Caco-2 (cell line): ENCODE data around the gene RRBP1. TPM values are rescaled to one million over a fixed set of nuclear protein-coding genes. Genes with fewer than 3 reads are reported as not detected.

Experiments
- BruUV-seq: library from RNA; stranded (reverse); fragments of 400-500 nt; replicated peaks from 2 replicates; lab custom pipeline; 2021; lab: Mats Ljungman, UMichigan
- CTCF ChIA-PET: fragments of 300-600 bp; sonication (Branson Sonifier 250); formaldehyde crosslinking; loops from one replicate; lab custom pipeline; 2022; ENCODE audit warnings: antibody characterized with exemption; lab: Charles Lee
- POLR2A ChIA-PET: fragments of 300-600 bp; sonication (Branson Sonifier 250); formaldehyde crosslinking; loops from one replicate; lab custom pipeline; 2022; ENCODE audit warnings: antibody characterized with exemption; lab: Charles Lee
- DNase-seq, 2 experiments: peaks; one replicate each; pipeline versions ENCODE4 v3.0.0 to v3.0.0-alpha.2; 2020 to 2022
- H3K27me3 ChIP-seq: replicated peaks from 2 replicates; pipeline ENCODE4 v1.6.0; 2011; ENCODE audit warnings: low read length; ENCODE audit not compliant: control insufficient read depth, insufficient read depth
- H3K36me3 ChIP-seq: 2 replicates; pipeline ENCODE4 v1.5.1; 2011; ENCODE audit warnings: low read length; ENCODE audit not compliant: control insufficient read depth, insufficient read depth
- H3K4me1 ChIP-seq: fragments of 250-450 bp; sonication (Bioruptor Pico); 2 replicates; pipeline ENCODE4 v1.5.1; 2020; ENCODE audit warnings: mild to moderate bottlenecking
- H3K4me3 ChIP-seq: 2 replicates; pipeline ENCODE4 v1.5.1; 2011; ENCODE audit warnings: low read depth, mild to moderate bottlenecking, control low read depth, low read length
- H3K9me3 ChIP-seq: fragments of 250-450 bp; sonication (Bioruptor Pico); 2 replicates; pipeline ENCODE4 v1.5.1; 2020; ENCODE audit warnings: mild to moderate bottlenecking, moderate library complexity
- H3K27ac Mint-ChIP-seq: one replicate; pipeline ENCODE4 v1.8.0; 2022; ENCODE audit warnings: mixed read lengths; ENCODE audit not compliant: unreplicated experiment
- H3K27me3 Mint-ChIP-seq: one replicate; pipeline ENCODE4 v1.8.0; 2022; ENCODE audit warnings: mixed read lengths; ENCODE audit not compliant: insufficient read depth, unreplicated experiment
- H3K36me3 Mint-ChIP-seq: one replicate; pipeline ENCODE4 v1.8.0; 2022; ENCODE audit warnings: mild to moderate bottlenecking, mixed read lengths; ENCODE audit not compliant: insufficient read depth, unreplicated experiment
- H3K4me1 Mint-ChIP-seq: one replicate; pipeline ENCODE4 v1.8.0; 2022; ENCODE audit warnings: low read depth, mixed read lengths; ENCODE audit not compliant: unreplicated experiment
- H3K4me3 Mint-ChIP-seq: one replicate; pipeline ENCODE4 v1.8.0; 2022; ENCODE audit warnings: mild to moderate bottlenecking, moderate library complexity, mixed read lengths; ENCODE audit not compliant: unreplicated experiment
- H3K9me3 Mint-ChIP-seq: one replicate; pipeline ENCODE4 v1.8.0; 2022; ENCODE audit warnings: mixed read lengths; ENCODE audit not compliant: unreplicated experiment
- CTCF ChIP-seq, 2 experiments: fragments of 200-600 bp in 1 of 2; IDR thresholded peaks; 1 replicate in 1 of 2; 2 replicates in 1 of 2; pipeline versions ENCODE4 v1.5.1 to v1.8.0; 2011 to 2022; ENCODE audit warnings: antibody characterized with exemption in 1 of 2, control low read depth in 1 of 2, inconsistent platforms in 1 of 2, low read depth in 1 of 2, low read length in 1 of 2, mild to moderate bottlenecking in 1 of 2, moderate library complexity in 1 of 2; ENCODE audit not compliant: insufficient read depth in 1 of 2, severe bottlenecking in 1 of 2, unreplicated experiment in 1 of 2
- intact Hi-C: fragments of 100-400 bp; cut with micrococcal nuclease; formaldehyde crosslinking; loops from one replicate; pipeline ENCODE4 v1.10.0; 2022; ENCODE audit not compliant: unreplicated experiment
- total RNA-seq: library from RNA; stranded (reverse); gene quantifications from 2 replicates; pipeline ENCODE4 v1.2.3, GENCODE V29; 2022

RRBP1 gene
- total RNA-seq, 1 experiment from 2014 or later = 758 TPM

- Mint-ChIP-seq H3K4me1 (peaks cover 41% of the 10 kb centered on the region), H3K27me3 (no peaks in the 10 kb centered on the region), H3K9me3 (peaks cover 12% of the 10 kb centered on the region), H3K4me3 (no peak overlapping the region), H3K27ac (no peak overlapping the region), H3K36me3 (peaks cover 97% of the 10 kb centered on the region)
- Histone ChIP-seq H3K27me3 (no peaks in the 10 kb centered on the region), H3K4me3 (no peak overlapping the region), H3K4me1 (peaks cover 9% of the 10 kb centered on the region; the same call in 1 of the 2 replicates), H3K9me3 (no peaks in the 10 kb centered on the region), H3K36me3 (peaks cover 18% of the 10 kb centered on the region)
- DNase-seq = peak in 1 of 2 experiments; percentile 1
- BruUV-seq = no TSS peak
- no peak for TF ChIP-seq CTCF (IDR thresholded peaks at IDR 0.05; ENCODE audit: insufficient read depth in 1 of 2, low read depth in 1 of 2, low read length in 1 of 2, severe bottlenecking in 1 of 2, unreplicated experiment in 1 of 2)
- ChIA-PET CTCF (no interaction called here), POLR2A (no interaction called here)
- intact Hi-C loops = no loop called here
Observed at GRCh38 chr20:17664025-17664633, 17.9 kb downstream of the RRBP1 start.

- H3K4me3 Mint-ChIP-seq = no peak overlapping the region
- CTCF ChIA-PET = no interaction called here
- peak in 1 of 2 experiments; percentile 7 for DNase-seq
- no TSS peak for BruUV-seq
- Histone ChIP-seq H3K27me3 (no peaks in the 10 kb centered on the region), H3K4me1 (peaks cover 9% of the 10 kb centered on the region; the same call in 1 of the 2 replicates), H3K36me3 (peaks cover 21% of the 10 kb centered on the region), H3K9me3 (no peaks in the 10 kb centered on the region), H3K4me3 (no peak overlapping the region)
- peaks cover 12% of the 10 kb centered on the region for H3K9me3 Mint-ChIP-seq
- no peak overlapping the region for H3K27ac Mint-ChIP-seq
- H3K27me3 Mint-ChIP-seq = no peaks in the 10 kb centered on the region
- intact Hi-C loops = no loop called here
- no peak for TF ChIP-seq CTCF (IDR thresholded peaks at IDR 0.05; ENCODE audit: insufficient read depth in 1 of 2, low read depth in 1 of 2, low read length in 1 of 2, severe bottlenecking in 1 of 2, unreplicated experiment in 1 of 2)
- peaks cover 41% of the 10 kb centered on the region for H3K4me1 Mint-ChIP-seq
- H3K36me3 Mint-ChIP-seq = peaks cover 97% of the 10 kb centered on the region
- POLR2A ChIA-PET = no interaction called here
Observed at GRCh38 chr20:17663486-17663885, 18.6 kb downstream of the RRBP1 start.

- Mint-ChIP-seq H3K4me1 (peaks cover 41% of the 10 kb centered on the region), H3K36me3 (peaks cover 97% of the 10 kb centered on the region), H3K27me3 (no peaks in the 10 kb centered on the region), H3K9me3 (peaks cover 12% of the 10 kb centered on the region), H3K4me3 (no peak overlapping the region), H3K27ac (no peak overlapping the region)
- peaks cover 9% of the 10 kb centered on the region; the same call in 1 of the 2 replicates for H3K4me1 ChIP-seq
- H3K27me3 ChIP-seq = no peaks in the 10 kb centered on the region
- BruUV-seq = no TSS peak
- H3K4me3 ChIP-seq = no peak overlapping the region
- POLR2A ChIA-PET = no interaction called here
- no peaks in the 10 kb centered on the region for H3K9me3 ChIP-seq
- CTCF ChIA-PET = no interaction called here
- no peak for TF ChIP-seq CTCF (IDR thresholded peaks at IDR 0.05; ENCODE audit: insufficient read depth in 1 of 2, low read depth in 1 of 2, low read length in 1 of 2, severe bottlenecking in 1 of 2, unreplicated experiment in 1 of 2)
- H3K36me3 ChIP-seq = peaks cover 21% of the 10 kb centered on the region
- intact Hi-C loops = no loop called here
- DNase-seq = no peak
Observed at GRCh38 chr20:17663040-17663399, 19.0 kb downstream of the RRBP1 start.
